Choroid plexus epithelial cell (primary cell): ENCODE measurements around the gene SUN2.

Source experiments
- DNase-seq: peaks from one replicate; pipeline ENCODE4 v3.0.0-alpha.2; 2010; ENCODE audit warnings: low read depth
- H3K4me3 ChIP-seq: 2 replicates; pipeline ENCODE4 v1.5.1; 2011; ENCODE audit warnings: low read depth, mild to moderate bottlenecking, control low read depth, low read length, moderate library complexity
- TF ChIP-seq, protein P1 (sequence below): conservative IDR thresholded peaks from 2 replicates; pipeline ENCODE4 v1.5.1; 2011; ENCODE audit warnings: low read depth, mild to moderate bottlenecking, control low read depth, inconsistent platforms, low read length, moderate library complexity

The SUN2 gene

DNA sequence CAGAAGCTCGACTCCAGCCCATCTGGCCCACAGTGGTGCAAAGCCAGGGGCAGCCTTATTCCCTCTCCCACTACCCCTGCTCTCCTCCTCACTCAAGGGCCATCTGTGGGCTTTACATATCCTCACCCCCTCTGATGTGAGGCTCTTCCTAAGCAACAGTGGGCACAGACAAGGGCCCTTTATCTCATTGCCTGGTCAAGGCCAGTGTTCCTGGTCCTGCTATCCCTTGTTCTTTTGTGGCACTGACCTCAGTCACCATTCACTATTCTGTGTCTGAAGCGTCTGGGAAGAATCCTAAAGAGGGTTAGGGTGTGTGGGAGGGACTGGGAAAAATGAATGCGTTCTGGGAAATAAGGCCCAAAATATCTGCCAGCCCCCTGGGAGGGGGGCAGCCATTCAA lies 30.8 kb upstream of the SUN2 start:
- TF ChIP-seq, protein P1, sequence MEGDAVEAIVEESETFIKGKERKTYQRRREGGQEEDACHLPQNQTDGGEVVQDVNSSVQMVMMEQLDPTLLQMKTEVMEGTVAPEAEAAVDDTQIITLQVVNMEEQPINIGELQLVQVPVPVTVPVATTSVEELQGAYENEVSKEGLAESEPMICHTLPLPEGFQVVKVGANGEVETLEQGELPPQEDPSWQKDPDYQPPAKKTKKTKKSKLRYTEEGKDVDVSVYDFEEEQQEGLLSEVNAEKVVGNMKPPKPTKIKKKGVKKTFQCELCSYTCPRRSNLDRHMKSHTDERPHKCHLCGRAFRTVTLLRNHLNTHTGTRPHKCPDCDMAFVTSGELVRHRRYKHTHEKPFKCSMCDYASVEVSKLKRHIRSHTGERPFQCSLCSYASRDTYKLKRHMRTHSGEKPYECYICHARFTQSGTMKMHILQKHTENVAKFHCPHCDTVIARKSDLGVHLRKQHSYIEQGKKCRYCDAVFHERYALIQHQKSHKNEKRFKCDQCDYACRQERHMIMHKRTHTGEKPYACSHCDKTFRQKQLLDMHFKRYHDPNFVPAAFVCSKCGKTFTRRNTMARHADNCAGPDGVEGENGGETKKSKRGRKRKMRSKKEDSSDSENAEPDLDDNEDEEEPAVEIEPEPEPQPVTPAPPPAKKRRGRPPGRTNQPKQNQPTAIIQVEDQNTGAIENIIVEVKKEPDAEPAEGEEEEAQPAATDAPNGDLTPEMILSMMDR, result no peak
- no peak for DNase-seq
- H3K4me3 ChIP-seq, result no peak overlapping the region

DNA sequence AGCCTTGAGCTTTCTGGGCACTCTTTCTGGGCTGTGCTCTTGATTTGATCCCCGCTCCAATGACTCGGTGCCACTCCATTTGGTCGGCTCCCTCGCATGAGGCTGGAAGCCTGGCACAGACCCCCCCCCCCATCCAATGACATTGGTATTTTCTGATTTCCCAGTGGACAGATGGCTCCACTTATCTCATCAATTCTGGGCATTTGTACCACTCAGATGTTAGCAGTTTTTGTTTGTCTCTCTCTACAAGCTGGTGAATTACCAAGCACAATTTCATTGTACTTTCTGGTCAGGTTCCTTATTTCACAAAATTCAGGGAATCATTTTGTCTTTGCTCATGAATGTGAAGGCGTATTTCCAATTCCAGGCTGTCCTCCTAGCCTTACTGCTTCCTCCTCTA lies 29.1 kb upstream of the SUN2 start:
- no peak for DNase-seq
- TF ChIP-seq, protein P1, result no peak
- H3K4me3 ChIP-seq, result no peak overlapping the region

DNA sequence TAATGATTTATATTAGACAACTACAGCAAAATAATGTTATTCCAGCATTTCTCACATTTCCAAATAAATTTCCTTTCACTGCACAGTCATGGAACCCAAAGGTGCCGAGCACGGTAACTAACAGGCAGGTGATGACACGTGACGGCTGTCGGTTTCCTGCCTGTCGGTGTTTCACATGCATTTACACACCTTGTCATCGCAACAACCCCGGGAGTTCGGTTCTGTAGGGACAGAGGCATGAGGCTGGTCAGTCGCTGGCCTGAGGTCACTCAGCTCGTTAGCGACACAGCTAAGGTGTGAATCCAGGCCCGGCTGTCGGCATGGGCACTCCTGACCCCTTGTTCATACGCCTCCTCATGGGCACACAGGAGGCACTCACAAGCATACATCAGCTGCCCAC lies 28.2 kb upstream of the SUN2 start:
- TF ChIP-seq, protein P1, result no peak
- no peak for DNase-seq
- no peak overlapping the region for H3K4me3 ChIP-seq

DNA sequence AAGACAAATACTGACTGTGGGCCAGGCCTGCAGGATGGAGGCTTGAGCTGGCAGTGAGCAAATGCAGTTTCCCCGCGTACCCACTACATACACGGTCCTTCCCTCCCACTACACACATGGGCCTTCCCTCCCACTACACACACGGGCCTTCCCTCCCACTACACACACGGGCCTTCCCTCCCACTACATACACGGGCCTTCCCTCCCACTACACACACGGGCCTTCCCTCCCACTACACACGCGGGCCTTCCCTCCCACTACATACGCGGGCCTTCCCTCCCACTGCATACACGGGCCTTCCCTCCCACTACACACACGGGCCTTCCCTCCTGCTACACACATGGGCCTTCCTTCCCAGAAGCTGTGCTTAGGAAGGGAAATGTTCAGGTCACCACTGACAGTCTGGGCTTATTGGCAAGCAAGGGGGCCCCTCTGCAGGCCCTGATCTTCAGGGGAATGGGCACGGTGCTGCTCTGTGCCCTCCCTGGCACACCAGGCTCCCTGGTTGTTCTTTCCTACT lies 27.4 kb upstream of the SUN2 start:
- no peak overlapping the region for H3K4me3 ChIP-seq
- TF ChIP-seq, protein P1, result no peak
- DNase-seq, result no peak

DNA sequence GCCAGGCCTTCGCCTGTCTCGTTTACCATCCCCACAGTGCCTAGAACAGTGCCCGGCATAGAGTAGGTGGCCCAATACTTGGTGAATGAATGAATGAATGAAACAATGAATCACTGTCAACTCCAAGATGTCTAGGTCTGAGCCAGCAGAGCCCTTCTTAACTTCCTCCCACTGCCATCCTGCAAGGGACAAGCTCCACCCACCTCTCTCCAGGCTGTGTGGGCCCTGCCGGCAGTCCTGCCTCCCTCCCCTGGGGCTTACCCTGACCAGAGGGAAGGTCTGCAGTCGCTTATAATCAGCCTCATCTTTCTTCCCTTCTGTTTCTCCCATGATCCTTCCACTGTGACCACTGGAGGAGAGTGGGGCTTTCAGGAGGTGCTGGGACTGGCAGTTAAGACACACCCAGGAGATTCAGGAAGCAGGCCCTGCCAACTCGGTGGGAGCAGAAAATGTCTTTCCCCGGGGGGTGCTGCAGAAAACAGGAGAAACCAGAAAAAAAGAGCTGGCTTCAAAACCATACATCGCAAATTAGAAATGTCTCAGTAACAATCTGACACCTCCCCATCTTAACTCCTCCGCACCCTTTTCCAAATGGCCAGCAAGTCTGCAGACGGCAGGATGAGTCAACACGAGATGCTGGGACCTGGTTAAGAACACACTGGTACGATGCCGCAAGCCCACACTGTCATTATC lies 26.8 kb upstream of the SUN2 start:
- peak; percentile 30 for DNase-seq
- no peak overlapping the region for H3K4me3 ChIP-seq
- TF ChIP-seq, protein P1, result no peak

DNA sequence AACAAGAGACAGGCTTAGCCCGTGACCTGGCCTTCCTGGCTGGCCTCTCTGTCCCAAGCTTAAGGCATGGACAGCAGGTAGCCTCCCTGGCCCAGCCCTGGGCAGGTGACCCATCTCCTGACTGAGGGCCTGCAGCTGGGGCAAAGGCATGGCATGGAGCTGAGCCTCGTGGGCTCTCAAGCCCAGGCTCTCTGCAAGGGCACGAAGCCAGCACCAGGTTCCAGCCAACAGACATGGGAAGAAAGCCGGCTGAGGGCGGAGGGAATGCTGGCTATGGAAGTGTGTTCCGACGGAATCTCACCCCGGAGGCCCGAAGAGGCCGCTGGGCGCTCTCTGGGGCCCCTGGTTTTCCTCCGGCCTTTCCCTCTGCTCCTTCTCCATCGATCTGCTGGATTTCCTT lies 25.2 kb upstream of the SUN2 start:
- DNase-seq, result no peak
- no peak overlapping the region for H3K4me3 ChIP-seq
- TF ChIP-seq, protein P1, result no peak

DNA sequence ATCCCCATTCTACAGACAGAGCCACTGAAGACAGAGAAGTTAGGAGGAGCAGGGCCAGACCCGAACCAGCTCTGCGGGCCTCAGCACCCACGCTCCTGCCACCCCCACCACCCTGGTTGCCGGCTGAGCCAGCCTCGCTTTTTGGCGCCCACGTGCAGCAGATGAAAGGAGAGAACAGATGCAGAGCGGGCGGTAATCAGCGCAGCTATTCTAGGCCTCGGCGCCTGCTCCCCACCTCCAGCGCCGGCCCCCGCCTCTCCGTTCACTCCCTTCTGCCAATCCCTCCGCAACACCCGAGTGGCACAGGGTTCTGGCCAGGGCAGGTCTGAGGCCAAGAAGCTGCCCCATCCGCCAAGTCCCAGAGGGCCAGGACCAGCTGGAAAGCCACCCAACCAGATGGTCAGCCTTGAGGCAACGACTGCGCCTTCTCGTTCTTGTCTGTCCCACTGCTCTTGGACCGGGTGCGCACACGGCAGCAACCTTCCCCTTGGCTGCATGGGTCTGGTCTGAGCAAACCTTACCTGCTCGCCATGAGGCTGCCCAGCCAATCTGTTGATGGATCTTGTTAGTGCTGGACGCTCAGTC lies 21.4 kb upstream of the SUN2 start:
- TF ChIP-seq, protein P1, result no peak
- no peak for DNase-seq
- H3K4me3 ChIP-seq, result no peak overlapping the region
